IPS-11a (cell line): ENCODE data around the gene CDH16.
"Not testable (repeated sequence)": the region's sequence is repeated elsewhere in the genome, so short reads cannot be mapped to it uniquely, and the experiment has no call there.

Source experiments
- H3K4me3 ChIP-seq: one replicate; pipeline ENCODE4 v1.5.1; 2013; ENCODE audit warnings: low read depth, low read length, control low read depth

Gene CDH16

DNA sequence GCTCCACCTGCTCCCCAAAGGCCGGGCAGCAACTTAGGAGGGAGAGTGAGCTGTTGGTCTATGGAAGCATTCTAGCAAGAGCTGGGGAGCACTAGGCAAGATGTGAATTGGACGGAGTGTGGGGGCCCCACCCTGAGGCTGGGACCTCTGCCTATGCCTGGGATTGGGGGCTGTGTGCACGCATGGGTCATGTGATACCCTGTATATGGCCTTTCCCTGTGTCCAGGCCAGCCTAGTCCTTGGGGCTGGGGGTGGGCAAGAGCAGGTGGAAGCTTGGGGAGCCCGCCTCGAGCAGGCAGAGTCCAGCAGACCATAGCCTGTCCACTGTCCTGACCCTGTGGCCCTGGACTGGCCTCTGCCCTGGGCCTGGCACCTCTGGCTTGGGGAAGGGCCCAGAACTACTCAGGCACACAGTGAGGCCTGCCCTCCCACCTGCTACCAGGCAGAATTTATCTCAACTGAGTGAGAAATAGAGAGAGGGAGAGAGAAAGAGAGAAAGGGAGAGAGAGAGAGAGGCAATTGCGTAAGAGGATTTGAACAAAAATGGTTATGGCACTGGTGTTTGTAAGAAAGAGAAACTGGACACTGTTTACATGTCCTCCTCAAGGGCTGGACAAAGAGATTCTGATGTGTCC, 19.3 kb downstream of the CDH16 start:
- no peak overlapping the region for H3K4me3 ChIP-seq

DNA sequence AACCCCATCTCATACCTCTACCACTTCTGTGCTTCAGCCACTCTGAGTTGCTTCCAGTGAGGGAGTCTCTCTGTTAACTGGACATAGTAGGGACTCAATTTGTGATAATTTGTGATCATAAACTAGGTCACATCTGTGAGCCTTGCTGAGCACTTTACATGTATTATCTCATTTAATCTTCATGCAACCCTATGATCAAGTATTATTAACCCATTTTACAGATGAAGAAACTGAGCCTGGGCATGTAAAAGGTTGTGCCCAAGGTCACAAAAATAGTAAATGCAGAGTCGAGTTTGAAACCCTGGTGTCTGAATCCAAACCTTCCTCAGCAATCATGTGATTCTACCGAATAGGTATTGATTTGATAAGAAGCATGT, 19.8 kb downstream of the CDH16 start:
- H3K4me3 ChIP-seq: no peak overlapping the region

DNA sequence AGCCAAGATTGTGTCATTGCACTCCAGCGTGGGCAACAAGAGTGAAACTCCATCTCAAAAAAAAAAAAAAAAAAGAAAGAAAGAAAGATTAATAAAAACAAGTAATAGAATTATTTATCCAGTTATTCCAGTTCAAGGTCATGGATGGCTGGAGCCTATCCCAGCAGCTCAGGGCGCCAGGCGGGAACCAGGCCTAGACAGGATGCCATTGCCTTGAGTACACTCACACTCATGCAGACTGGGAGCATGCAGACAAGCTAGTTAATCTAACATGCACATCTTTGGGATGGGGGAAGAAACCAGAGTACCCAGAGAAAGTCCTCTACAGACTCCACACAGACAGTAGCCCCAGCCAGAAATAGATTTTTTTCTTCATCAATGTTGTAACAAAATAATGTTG, 20.5 kb downstream of the CDH16 start:
- no peak overlapping the region for H3K4me3 ChIP-seq

- not testable (repeated sequence) for H3K4me3 ChIP-seq
These were observed 22.0 kb downstream of the CDH16 start for GRCh38 chr16:66896682-66897081.

DNA sequence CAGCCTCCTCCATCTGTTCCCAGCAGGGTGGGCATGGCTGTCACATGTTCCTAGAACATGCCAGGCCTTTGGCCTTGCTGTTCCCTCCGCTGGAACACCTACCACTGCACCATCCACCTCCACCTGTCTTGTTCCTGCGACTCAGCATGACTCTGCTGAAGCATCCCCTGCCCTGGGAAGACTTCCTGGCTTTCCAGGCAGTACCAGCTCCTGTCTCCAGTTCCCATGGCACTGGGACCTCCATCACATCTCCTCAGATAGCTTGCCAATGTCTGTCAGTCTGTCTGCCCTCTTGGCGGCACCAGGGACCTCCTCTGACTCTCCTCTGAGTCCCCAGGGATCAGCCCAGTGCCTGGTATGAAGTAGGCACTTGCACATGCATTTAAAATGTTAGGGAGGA, 22.7 kb downstream of the CDH16 start:
- no peak overlapping the region for H3K4me3 ChIP-seq

DNA sequence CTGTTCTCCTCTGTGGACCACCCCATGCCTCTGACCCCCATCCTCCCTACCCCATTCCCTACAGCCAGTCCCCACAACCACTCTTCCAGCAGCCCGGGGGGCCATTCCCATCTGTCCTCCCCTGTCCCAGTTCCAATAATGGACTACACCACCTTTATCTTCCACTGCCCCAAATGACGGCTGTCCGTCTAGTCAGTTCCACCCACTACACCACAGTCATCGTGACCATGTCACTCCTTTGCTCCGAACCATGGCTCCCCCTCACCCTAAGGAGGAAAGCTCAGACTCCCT, 23.1 kb downstream of the CDH16 start:
- H3K4me3 ChIP-seq: no peak overlapping the region

DNA sequence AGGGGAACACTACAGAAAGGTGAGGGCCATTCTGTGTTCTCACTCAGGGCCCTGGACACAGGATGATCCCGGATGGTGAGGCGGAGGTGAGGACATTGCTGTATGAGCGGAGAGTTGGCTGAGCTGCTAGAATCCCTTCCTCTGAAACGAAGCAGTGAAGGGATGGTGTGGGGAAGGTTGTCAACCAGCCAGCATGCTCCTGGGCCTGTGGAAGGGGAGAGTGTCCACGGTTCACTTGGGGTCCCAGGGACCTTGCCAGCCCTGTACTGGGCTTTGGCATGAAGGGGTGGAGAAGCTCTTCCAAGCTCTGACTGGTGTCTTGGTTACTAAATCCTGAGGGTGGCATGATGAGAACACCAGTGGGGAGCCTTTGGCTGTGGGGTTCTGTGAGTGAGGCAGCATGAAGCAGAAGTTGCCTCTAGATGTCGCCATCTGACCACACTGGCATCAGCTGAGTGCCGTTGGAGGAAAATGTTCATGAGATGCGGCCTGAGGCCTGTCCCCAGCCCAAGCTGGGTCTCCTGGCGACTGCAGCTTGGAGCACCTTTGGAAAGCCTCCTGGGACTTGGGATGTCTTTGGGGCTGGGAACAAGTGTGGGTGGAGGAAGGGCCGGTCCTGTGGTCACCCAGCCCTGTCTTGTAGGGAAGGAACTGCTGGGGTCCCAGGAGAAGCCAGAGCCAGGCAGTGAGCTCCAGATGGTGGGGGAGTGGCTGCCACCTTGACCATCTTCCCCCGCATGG, 23.6 kb downstream of the CDH16 start:
- H3K4me3 ChIP-seq: no peak overlapping the region

DNA sequence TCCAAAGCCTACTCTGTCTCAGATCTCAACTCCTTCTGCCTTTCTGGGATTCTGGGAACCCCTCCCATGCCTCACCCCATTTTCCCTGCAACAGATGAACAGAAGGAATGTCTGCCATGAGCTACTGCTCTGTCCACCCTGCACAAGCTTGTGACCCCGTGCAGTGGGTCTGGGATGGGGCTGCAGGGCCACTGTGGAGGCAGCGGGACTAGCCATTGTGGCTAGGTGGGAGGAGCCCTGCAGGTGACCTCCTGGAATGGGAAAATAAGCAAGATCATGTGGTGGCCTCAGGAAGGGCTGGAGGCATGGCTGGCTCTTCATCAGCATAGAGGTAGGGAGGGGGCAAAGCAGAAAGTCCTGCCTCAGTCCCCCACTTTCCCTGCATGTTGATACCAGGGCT, 24.6 kb downstream of the CDH16 start:
- H3K4me3 ChIP-seq: no peak overlapping the region

DNA sequence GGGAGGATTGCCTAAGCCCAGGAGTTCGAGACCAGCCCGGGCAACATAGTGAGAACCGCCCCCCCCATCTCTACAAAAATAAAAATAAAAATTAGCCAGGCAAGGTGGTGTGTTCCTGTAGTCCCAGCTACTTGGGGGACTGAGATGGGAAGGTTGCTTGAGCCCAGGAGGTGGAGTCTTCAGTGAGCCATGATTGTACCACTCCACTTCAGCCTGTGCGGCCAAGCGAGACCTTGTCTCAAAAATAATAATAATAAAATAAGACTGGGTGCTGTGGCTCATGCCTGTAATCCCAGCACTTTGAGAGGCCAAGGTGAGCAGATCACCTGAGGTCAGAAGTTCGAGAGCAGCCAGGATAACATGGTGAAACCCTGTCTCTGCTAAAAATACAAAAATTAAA, 26.9 kb downstream of the CDH16 start:
- no peak overlapping the region for H3K4me3 ChIP-seq

DNA sequence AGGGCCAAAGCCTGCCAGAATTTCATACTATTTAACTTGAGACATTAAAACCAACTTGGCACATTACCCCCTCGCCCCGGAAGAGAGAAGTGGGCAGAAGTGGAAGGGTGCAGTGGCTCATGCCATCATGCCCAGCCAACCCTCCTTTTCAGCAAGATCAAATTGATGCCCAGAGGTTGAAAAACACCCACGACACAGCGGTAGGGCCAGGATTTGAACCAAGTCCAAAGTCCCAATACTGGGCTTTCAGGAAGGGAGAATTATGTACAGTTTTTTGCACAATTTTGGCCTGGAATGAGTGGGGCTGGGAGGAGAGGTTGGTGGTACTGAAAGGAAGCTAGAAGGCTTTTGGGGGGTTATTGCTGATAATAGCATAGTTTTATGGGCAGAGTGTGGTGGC, 27.3 kb downstream of the CDH16 start:
- no peak overlapping the region for H3K4me3 ChIP-seq

DNA sequence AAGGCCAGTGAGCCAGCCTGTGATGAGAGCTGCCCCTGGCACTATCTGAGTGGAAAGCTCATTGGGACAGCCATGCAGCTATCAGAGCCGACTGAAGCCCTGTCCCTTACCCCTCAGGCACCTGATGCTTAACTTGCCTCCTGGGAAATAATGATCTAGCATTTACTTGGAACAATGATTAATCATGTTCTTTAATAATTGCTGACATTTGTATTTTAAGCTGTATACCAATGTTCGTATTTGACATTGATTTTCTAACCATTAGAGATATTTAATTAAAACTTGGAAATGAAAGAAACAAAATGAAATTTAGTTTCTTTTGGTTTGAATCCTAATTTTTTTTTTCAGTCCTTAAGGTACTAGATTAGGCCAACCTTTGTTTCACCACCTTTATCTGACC, 27.9 kb downstream of the CDH16 start:
- H3K4me3 ChIP-seq: no peak overlapping the region

- H3K4me3 ChIP-seq: no peak overlapping the region
These were observed 29.1 kb downstream of the CDH16 start for GRCh38 chr16:66889622-66890021.

DNA sequence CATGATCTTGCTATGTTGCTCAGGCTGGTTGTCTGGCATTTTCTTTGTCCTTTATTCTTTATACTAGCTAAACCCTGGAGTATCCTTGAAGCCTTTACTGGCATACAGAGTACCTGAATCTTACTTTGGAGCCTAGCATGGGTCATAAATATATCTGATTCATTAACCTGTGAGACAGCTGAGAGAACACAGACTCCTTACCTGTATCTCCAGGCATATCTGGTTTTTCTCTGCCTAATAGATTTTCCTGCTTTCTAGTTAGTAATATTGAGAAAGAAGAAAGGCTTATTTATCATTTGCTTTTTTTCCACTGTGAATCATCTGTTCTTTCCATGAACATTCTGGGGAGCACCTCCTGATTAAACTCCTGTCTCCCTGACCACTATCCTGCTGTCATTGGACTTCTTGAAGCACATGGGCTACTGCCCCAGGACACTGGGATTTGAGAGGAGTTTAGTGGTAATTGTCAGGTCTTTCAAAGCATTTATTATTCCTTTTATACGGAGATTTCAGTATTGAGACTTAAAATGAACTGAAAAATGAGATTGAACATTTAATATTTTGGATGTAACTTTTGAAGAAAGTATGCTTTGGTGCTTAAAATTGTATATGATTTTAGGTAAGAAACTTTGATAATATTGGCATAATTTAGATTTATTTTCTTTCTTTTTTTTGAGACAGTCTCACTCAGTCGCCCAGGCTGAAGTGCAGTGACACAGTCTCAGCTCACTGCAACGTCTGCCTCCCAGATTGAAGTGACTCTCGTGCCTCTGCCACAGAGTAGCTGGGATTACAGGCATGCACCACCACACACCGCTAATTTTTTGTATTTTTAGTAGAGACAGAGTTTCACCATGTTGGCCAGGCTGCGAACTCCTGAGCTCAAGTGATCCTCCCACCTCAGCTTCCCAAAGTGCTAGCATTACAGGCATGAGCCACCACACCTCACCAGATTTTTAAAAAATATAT, 29.8 kb downstream of the CDH16 start:
- H3K4me3 ChIP-seq: no peak overlapping the region

- H3K4me3 ChIP-seq: no peak overlapping the region
These were observed 31.8 kb downstream of the CDH16 start for GRCh38 chr16:66886914-66887313.

DNA sequence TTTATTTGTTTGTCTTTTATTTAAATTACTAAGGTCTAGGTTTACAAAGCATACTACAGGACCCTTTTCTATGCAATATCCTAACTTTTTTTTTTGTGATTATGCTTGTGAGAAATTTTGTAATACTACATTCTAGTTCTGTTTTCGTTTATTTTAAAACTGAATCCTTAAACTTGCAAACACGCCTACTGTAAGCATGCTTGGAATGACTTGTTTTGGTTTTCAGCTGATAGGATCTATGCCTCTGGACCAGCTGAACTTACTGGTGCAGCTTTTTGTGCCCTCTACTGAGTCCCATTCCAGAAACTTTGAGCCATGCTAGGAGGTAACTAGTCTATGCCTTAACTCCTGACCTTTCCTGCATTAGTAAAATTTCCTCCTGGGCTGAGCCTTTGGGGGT, 32.4 kb downstream of the CDH16 start:
- H3K4me3 ChIP-seq: no peak overlapping the region

DNA sequence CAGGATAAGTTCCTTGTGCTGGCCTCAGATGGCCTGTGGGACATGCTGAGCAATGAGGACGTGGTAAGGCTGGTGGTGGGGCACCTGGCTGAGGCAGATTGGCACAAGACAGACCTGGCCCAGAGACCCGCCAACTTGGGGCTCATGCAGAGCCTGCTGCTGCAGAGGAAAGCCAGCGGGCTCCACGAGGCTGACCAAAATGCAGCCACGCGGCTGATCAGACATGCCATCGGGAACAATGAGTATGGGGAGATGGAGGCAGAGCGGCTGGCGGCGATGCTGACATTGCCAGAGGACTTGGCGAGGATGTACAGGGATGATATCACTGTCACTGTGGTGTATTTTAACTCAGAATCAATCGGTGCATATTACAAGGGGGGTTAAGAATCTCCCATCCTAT, 33.2 kb downstream of the CDH16 start:
- H3K4me3 ChIP-seq: no peak overlapping the region

- no peak overlapping the region for H3K4me3 ChIP-seq
These were observed 36.0 kb downstream of the CDH16 start for GRCh38 chr16:66882702-66883101.

DNA sequence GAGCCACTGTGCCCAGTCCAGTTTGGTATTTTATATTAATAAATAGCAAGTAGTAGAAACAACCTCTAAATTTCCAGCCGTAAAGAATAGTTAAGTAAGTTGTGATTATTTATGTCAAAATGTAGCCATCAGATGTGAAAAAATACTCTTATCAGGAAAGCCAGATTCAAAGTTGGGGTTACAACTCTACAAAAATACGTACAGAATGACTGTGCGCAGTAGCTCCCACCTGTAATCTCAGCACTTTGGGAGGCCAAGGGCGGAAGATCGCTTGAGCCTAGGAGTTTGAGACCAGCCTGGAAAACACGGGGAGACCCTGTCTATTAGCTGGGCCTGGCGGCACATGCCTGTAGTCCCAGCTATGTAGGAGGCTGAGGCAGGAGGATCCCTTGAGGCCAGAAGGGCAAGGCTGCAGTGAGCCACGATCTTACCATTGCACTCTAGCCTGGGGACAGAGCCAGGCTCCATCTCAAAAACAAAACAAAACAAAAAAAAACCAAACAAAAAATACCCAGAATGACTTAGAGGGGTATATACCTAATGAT, 36.6 kb downstream of the CDH16 start:
- no peak overlapping the region for H3K4me3 ChIP-seq

DNA sequence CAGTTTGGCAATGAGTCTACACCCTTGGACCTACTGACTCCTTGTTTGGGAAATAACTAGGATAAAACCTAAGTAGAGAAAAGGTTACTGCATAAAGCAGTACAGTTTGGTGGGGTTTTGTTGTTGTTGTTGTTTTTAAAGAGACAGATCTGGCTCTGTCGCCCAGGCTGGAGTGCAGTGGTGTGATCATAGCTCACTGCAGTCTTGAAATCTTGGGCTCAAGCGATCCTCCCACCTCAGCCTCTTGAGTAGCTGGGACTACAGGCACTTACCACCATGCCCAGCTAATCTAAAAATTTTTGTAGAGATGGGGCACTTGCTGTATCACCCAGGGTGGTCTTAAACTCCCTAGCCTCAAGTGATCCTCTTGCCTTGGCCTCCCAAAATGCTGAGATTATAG, 37.1 kb downstream of the CDH16 start:
- H3K4me3 ChIP-seq: peak overlapping the region; percentile 17

DNA sequence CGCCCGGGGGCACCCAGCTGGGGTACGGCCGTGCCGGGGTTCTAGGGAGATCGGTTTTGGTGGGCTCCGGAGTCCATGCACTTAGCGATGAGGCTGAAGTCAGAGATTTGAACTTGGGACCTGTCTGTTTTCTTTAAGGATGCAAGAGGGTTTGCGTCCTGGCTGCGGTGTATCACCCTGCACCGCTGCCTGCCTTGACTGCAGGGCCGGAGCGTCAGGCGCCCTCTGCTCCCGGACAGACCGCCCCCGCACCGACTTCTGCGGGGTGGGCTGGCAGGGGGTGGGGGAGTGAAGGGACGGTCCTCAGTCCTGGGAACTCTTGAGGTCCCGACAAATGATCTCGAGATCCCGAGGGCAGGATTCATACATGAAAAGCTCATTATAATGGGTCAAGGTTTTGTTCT, 37.7 kb downstream of the CDH16 start:
- peak overlapping the region; percentile 80 for H3K4me3 ChIP-seq

GRCh38 chr16:66880288-66881013, 38.2 kb downstream of the CDH16 start, which contains the start of gene PDP2:
PDP2 (plus strand) TSS chr16:66880515; CDS start chr16:66884285, 3,770 bp downstream.
- peak within 1 kb of the TSS; percentile 80 for H3K4me3 ChIP-seq
